ENCODE results near the gene GNA12.

- TF ChIP-seq POLR2AphosphoS5 (IDR thresholded peaks at IDR 0.05; ENCODE audit: low read depth, low read length) (no peak), SIN3A (IDR thresholded peaks at IDR 0.05; ENCODE audit: borderline replicate concordance, insufficient read depth, low read length) (no peak), REST (IDR thresholded peaks at IDR 0.05; ENCODE audit: insufficient read depth in 1 of 2, low read depth in 2 of 2, low read length in 2 of 2) (no peak)
Measured at GRCh38 chr7:2719007-2719406, 125.1 kb downstream of the GNA12 start.

Data from PFSK-1 (cell line).